WTC11 (cell line): ENCODE measurements around the gene TOGARAM2. TPM values are rescaled to one million over a fixed set of nuclear protein-coding genes. Genes with fewer than 3 reads are reported as not detected.

Source experiments
- CDX4 ChIP-seq: fragments of 250-450 bp; sonication (Bioruptor Pico); IDR thresholded peaks from 2 replicates; pipeline ENCODE4 v1.9.0; 2021; ENCODE audit warnings: moderate library complexity, mild to moderate bottlenecking, inconsistent platforms, borderline replicate concordance
- ELF4 ChIP-seq: sonication (generic); formaldehyde crosslinking; IDR thresholded peaks from 2 replicates; pipeline ENCODE4 v1.8.1; 2022; ENCODE audit warnings: low read depth, mild to moderate bottlenecking, moderate library complexity, missing genetic modification reagents
- ESRRA ChIP-seq: sonication (generic); formaldehyde crosslinking; IDR thresholded peaks from 2 replicates; pipeline ENCODE4 v1.8.1; 2022; ENCODE audit warnings: mild to moderate bottlenecking, missing genetic modification reagents, borderline replicate concordance
- FOXJ3 ChIP-seq: sonication (generic); formaldehyde crosslinking; IDR thresholded peaks from 2 replicates; pipeline ENCODE4 v1.9.0; 2021; ENCODE audit warnings: missing genetic modification reagents, mild to moderate bottlenecking, borderline replicate concordance
- FOXK1 ChIP-seq: sonication (generic); formaldehyde crosslinking; IDR thresholded peaks from 2 replicates; pipeline ENCODE4 v1.8.0; 2022; ENCODE audit warnings: mild to moderate bottlenecking, moderate library complexity, missing genetic modification reagents
- FOXP4 ChIP-seq: sonication (generic); formaldehyde crosslinking; IDR thresholded peaks from 2 replicates; pipeline ENCODE4 v1.8.0; 2022; ENCODE audit warnings: mild to moderate bottlenecking, missing genetic modification reagents
- HMGXB4 ChIP-seq: sonication (generic); formaldehyde crosslinking; IDR thresholded peaks from 2 replicates; pipeline ENCODE4 v1.8.1; 2023; ENCODE audit warnings: mild to moderate bottlenecking, moderate library complexity, missing genetic modification reagents
- JAZF1 ChIP-seq: fragments of 250-450 bp; sonication (Bioruptor Pico); IDR thresholded peaks from 2 replicates; pipeline ENCODE4 v1.9.0; 2021; ENCODE audit warnings: moderate library complexity, mild to moderate bottlenecking, inconsistent platforms
- JUN ChIP-seq: sonication (generic); formaldehyde crosslinking; IDR thresholded peaks from 2 replicates; pipeline ENCODE4 v1.8.0; 2023; ENCODE audit warnings: mild to moderate bottlenecking, missing genetic modification reagents
- MXD4 ChIP-seq: fragments of 250-450 bp; sonication (Bioruptor Pico); IDR thresholded peaks from 2 replicates; pipeline ENCODE4 v1.8.0; 2021; ENCODE audit warnings: mild to moderate bottlenecking, moderate library complexity, borderline replicate concordance
- NR3C1 ChIP-seq: sonication (generic); formaldehyde crosslinking; conservative IDR thresholded peaks from 2 replicates; pipeline ENCODE4 v1.8.1; 2023; ENCODE audit warnings: low read depth, mild to moderate bottlenecking, missing genetic modification reagents
- TEAD1 ChIP-seq: sonication (generic); formaldehyde crosslinking; IDR thresholded peaks from 2 replicates; pipeline ENCODE4 v1.8.0; 2022; ENCODE audit warnings: mild to moderate bottlenecking, missing genetic modification reagents
- TEAD4 ChIP-seq: sonication (generic); formaldehyde crosslinking; IDR thresholded peaks from 2 replicates; pipeline ENCODE4 v1.8.0; 2022; ENCODE audit warnings: mild to moderate bottlenecking, missing genetic modification reagents
- TP53 ChIP-seq: sonication (generic); formaldehyde crosslinking; IDR thresholded peaks from 2 replicates; pipeline ENCODE4 v1.8.1; 2023; ENCODE audit warnings: mild to moderate bottlenecking, missing genetic modification reagents
- ZBTB21 ChIP-seq: sonication (generic); formaldehyde crosslinking; IDR thresholded peaks from 2 replicates; pipeline ENCODE4 v1.8.1; 2023; ENCODE audit warnings: mild to moderate bottlenecking, missing genetic modification reagents, borderline replicate concordance
- ZBTB43 ChIP-seq: sonication (generic); formaldehyde crosslinking; IDR thresholded peaks from 2 replicates; pipeline ENCODE4 v1.8.1; 2023; ENCODE audit warnings: mild to moderate bottlenecking, missing genetic modification reagents
- ZNF138 ChIP-seq: sonication (generic); formaldehyde crosslinking; conservative IDR thresholded peaks from 2 replicates; pipeline ENCODE4 v1.8.1; 2022; ENCODE audit warnings: mild to moderate bottlenecking, moderate library complexity, missing genetic modification reagents
- ZNF396 ChIP-seq: fragments of 250-450 bp; sonication (Bioruptor Pico); IDR thresholded peaks from 2 replicates; pipeline ENCODE4 v1.8.0; 2021; ENCODE audit warnings: mild to moderate bottlenecking, moderate library complexity, borderline replicate concordance
- ZNF416 ChIP-seq: fragments of 250-450 bp; sonication (Bioruptor Pico); IDR thresholded peaks from 2 replicates; pipeline ENCODE4 v1.9.0; 2021; ENCODE audit warnings: mild to moderate bottlenecking, inconsistent platforms
- ZNF423 ChIP-seq: fragments of 250-450 bp; sonication (Bioruptor Pico); IDR thresholded peaks from 2 replicates; pipeline ENCODE4 v2.1.2; 2022; ENCODE audit warnings: mild to moderate bottlenecking, moderate library complexity
- total RNA-seq: library from RNA; stranded (reverse); gene quantifications from 3 replicates; pipeline ENCODE4 v1.2.3, GENCODE V29; 2021
- TF ChIP-seq, protein P1 (sequence below): sonication (generic); formaldehyde crosslinking; IDR thresholded peaks from 2 replicates; pipeline ENCODE4 v1.8.0; 2022; ENCODE audit warnings: mild to moderate bottlenecking, missing genetic modification reagents
- TF ChIP-seq, protein P2 (sequence below): sonication (generic); formaldehyde crosslinking; IDR thresholded peaks from 2 replicates; pipeline ENCODE4 v1.8.1; 2023; ENCODE audit warnings: mild to moderate bottlenecking, missing genetic modification reagents, moderate library complexity
- TF ChIP-seq, protein P3 (sequence below): sonication (generic); formaldehyde crosslinking; IDR thresholded peaks from 2 replicates; pipeline ENCODE4 v1.8.1; 2023; ENCODE audit warnings: mild to moderate bottlenecking, missing genetic modification reagents
- TF ChIP-seq, protein P4 (sequence below): sonication (generic); formaldehyde crosslinking; IDR thresholded peaks from 2 replicates; pipeline ENCODE4 v1.8.0; 2023; ENCODE audit warnings: mild to moderate bottlenecking, missing genetic modification reagents
- TF ChIP-seq, protein P5 (sequence below): sonication (generic); formaldehyde crosslinking; IDR thresholded peaks from 2 replicates; pipeline ENCODE4 v1.8.1; 2022; ENCODE audit warnings: mild to moderate bottlenecking, moderate library complexity, missing genetic modification reagents

TOGARAM2 gene
- total RNA-seq, 1 experiment from 2014 or later: 1.0 TPM

DNA sequence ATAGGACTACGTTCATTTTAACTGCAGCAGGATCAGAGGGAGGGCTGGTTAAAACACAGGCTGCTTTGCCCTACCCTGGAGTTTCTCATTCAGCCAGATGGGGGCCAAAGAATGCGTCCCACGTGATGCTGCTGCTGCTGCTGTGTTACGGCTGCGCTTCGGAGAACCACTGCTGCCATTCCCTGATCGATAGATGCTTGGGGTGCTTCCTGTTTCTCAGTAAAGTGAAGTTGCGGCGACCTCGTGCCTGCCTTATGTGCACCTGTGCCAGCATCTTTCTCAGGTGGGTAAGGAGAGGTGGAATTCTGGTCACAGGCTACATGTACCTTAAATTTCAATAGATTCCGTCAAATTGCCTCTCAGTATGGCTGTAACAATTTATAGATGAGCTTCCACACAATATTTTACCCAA is 24.7 kb upstream of the TOGARAM2 start (continued):
- TF ChIP-seq FOXP4 (CRISPR knock-in tag) (no peak), CDX4 (CRISPR knock-in tag) (no peak), ZNF396 (no peak), HMGXB4 (CRISPR knock-in tag) (no peak), ZBTB21 (no peak), ZBTB43 (CRISPR knock-in tag) (no peak), FOXK1 (peak; percentile 51; the same call in 1 of the 2 replicates), TP53 (no peak), ZNF416 (no peak), ZNF423 (CRISPR knock-in tag) (no peak), NR3C1 (CRISPR knock-in tag) (no peak), ZNF138 (no peak), ESRRA (CRISPR knock-in tag) (no peak), ELF4 (no peak), MXD4 (CRISPR knock-in tag) (no peak), TEAD4 (CRISPR knock-in tag) (no peak), JUN (CRISPR knock-in tag) (no peak), FOXJ3 (CRISPR knock-in tag) (no peak), JAZF1 (CRISPR knock-in tag) (no peak), TEAD1 (peak; percentile 47; the same call in 1 of the 2 replicates)
- TF ChIP-seq, protein P1, sequence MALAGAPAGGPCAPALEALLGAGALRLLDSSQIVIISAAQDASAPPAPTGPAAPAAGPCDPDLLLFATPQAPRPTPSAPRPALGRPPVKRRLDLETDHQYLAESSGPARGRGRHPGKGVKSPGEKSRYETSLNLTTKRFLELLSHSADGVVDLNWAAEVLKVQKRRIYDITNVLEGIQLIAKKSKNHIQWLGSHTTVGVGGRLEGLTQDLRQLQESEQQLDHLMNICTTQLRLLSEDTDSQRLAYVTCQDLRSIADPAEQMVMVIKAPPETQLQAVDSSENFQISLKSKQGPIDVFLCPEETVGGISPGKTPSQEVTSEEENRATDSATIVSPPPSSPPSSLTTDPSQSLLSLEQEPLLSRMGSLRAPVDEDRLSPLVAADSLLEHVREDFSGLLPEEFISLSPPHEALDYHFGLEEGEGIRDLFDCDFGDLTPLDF (CRISPR knock-in tag): no peak
- TF ChIP-seq, protein P2, sequence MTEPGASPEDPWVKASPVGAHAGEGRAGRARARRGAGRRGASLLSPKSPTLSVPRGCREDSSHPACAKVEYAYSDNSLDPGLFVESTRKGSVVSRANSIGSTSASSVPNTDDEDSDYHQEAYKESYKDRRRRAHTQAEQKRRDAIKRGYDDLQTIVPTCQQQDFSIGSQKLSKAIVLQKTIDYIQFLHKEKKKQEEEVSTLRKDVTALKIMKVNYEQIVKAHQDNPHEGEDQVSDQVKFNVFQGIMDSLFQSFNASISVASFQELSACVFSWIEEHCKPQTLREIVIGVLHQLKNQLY (CRISPR knock-in tag): no peak
- TF ChIP-seq, protein P3, sequence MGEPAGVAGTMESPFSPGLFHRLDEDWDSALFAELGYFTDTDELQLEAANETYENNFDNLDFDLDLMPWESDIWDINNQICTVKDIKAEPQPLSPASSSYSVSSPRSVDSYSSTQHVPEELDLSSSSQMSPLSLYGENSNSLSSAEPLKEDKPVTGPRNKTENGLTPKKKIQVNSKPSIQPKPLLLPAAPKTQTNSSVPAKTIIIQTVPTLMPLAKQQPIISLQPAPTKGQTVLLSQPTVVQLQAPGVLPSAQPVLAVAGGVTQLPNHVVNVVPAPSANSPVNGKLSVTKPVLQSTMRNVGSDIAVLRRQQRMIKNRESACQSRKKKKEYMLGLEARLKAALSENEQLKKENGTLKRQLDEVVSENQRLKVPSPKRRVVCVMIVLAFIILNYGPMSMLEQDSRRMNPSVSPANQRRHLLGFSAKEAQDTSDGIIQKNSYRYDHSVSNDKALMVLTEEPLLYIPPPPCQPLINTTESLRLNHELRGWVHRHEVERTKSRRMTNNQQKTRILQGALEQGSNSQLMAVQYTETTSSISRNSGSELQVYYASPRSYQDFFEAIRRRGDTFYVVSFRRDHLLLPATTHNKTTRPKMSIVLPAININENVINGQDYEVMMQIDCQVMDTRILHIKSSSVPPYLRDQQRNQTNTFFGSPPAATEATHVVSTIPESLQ (CRISPR knock-in tag): no peak
- TF ChIP-seq, protein P4, sequence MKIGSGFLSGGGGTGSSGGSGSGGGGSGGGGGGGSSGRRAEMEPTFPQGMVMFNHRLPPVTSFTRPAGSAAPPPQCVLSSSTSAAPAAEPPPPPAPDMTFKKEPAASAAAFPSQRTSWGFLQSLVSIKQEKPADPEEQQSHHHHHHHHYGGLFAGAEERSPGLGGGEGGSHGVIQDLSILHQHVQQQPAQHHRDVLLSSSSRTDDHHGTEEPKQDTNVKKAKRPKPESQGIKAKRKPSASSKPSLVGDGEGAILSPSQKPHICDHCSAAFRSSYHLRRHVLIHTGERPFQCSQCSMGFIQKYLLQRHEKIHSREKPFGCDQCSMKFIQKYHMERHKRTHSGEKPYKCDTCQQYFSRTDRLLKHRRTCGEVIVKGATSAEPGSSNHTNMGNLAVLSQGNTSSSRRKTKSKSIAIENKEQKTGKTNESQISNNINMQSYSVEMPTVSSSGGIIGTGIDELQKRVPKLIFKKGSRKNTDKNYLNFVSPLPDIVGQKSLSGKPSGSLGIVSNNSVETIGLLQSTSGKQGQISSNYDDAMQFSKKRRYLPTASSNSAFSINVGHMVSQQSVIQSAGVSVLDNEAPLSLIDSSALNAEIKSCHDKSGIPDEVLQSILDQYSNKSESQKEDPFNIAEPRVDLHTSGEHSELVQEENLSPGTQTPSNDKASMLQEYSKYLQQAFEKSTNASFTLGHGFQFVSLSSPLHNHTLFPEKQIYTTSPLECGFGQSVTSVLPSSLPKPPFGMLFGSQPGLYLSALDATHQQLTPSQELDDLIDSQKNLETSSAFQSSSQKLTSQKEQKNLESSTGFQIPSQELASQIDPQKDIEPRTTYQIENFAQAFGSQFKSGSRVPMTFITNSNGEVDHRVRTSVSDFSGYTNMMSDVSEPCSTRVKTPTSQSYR (CRISPR knock-in tag): no peak
- TF ChIP-seq, protein P5, sequence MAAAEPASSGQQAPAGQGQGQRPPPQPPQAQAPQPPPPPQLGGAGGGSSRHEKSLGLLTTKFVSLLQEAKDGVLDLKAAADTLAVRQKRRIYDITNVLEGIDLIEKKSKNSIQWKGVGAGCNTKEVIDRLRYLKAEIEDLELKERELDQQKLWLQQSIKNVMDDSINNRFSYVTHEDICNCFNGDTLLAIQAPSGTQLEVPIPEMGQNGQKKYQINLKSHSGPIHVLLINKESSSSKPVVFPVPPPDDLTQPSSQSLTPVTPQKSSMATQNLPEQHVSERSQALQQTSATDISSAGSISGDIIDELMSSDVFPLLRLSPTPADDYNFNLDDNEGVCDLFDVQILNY (CRISPR knock-in tag): no peak
